IMR-90 (cell line): ENCODE measurements around the gene IKBIP. TPM values are rescaled to one million over a fixed set of nuclear protein-coding genes. Genes with fewer than 3 reads are reported as not detected.

Experiments
- ATAC-seq: fragments of 200-7000 bp; cut with Tn5 transposase; 2 replicates; pipeline ENCODE4 v1.9.1; 2020; ENCODE audit warnings: low read depth, mild to moderate bottlenecking, moderate library complexity
- BruUV-seq: library from RNA; stranded (reverse); fragments of 400-500 nt; replicated peaks from 2 replicates; lab custom pipeline; 2021; lab: Mats Ljungman, UMichigan
- CTCF ChIA-PET: fragments of 300-600 bp; formaldehyde crosslinking; extraction: SDS; loops from one replicate; lab custom pipeline; 2021; ENCODE audit warnings: antibody characterized with exemption; lab: Yijun Ruan, JAX
- POLR2A ChIA-PET: fragments of 300-600 bp; sonication (Branson Sonifier 250); formaldehyde crosslinking; loops from one replicate; lab custom pipeline; 2022; ENCODE audit warnings: antibody characterized with exemption; ENCODE audit not compliant: unreplicated experiment; lab: Charles Lee
- DNase-seq: peaks from one replicate; pipeline ENCODE4 v3.0.0; 2013
- H2AFZ ChIP-seq: replicated peaks from 2 replicates; pipeline ENCODE3; 2013; ENCODE audit warnings: low read length, mild to moderate bottlenecking; ENCODE audit not compliant: poor library complexity
- H2AK5ac ChIP-seq: 2 replicates; pipeline ENCODE4 v1.6.1; 2013; ENCODE audit warnings: low read depth, low read length, inconsistent platforms
- H2AK9ac ChIP-seq: replicated peaks from 2 replicates; pipeline ENCODE3; 2013; ENCODE audit warnings: mild to moderate bottlenecking, low read depth, low read length, moderate library complexity; ENCODE audit not compliant: poor library complexity
- H2BK120ac ChIP-seq: 2 replicates; pipeline ENCODE4 v1.6.1; 2013; ENCODE audit warnings: low read depth, low read length, inconsistent platforms
- H2BK15ac ChIP-seq: 3 replicates; pipeline ENCODE4 v1.6.1; 2013; ENCODE audit warnings: low read depth, low read length, inconsistent platforms
- H2BK20ac ChIP-seq: 2 replicates; pipeline ENCODE4 v1.6.1; 2013; ENCODE audit warnings: low read depth, mild to moderate bottlenecking, inconsistent platforms, low read length, moderate library complexity
- H2BK5ac ChIP-seq: 2 replicates; pipeline ENCODE4 v1.6.1; 2013; ENCODE audit warnings: mild to moderate bottlenecking, low read depth, low read length, inconsistent platforms; ENCODE audit not compliant: poor library complexity, severe bottlenecking
- H3K14ac ChIP-seq: replicated peaks from 2 replicates; pipeline ENCODE4 v1.6.1; 2013; ENCODE audit warnings: low read depth, low read length, inconsistent platforms
- H3K18ac ChIP-seq: 2 replicates; pipeline ENCODE4 v1.6.1; 2013; ENCODE audit warnings: low read depth, low read length, control low read depth
- H3K23ac ChIP-seq: 2 replicates; pipeline ENCODE4 v1.6.1; 2013; ENCODE audit warnings: low read depth, low read length, inconsistent platforms
- H3K27ac ChIP-seq: 2 replicates; pipeline ENCODE4 v1.5.1; 2013; ENCODE audit warnings: mild to moderate bottlenecking, control low read depth, low read length; ENCODE audit not compliant: insufficient read depth
- H3K27me3 ChIP-seq: 2 replicates; pipeline ENCODE4 v1.6.1; 2013; ENCODE audit warnings: low read length; ENCODE audit not compliant: control insufficient read depth, insufficient read depth
- H3K36me3 ChIP-seq: 2 replicates; pipeline ENCODE4 v1.6.1; 2013; ENCODE audit warnings: low read length, mixed read lengths; ENCODE audit not compliant: control insufficient read depth, insufficient read depth
- H3K4ac ChIP-seq: 2 replicates; pipeline ENCODE4 v1.6.1; 2013; ENCODE audit warnings: low read depth, low read length, inconsistent platforms
- H3K4me1 ChIP-seq: 2 replicates; pipeline ENCODE4 v1.6.1; 2013; ENCODE audit warnings: low read length, mixed read lengths; ENCODE audit not compliant: control insufficient read depth, insufficient read depth
- H3K4me2 ChIP-seq: 2 replicates; pipeline ENCODE4 v1.6.1; 2013; ENCODE audit warnings: low read depth, mild to moderate bottlenecking, control low read depth, low read length, moderate library complexity
- H3K4me3 ChIP-seq: 2 replicates; pipeline ENCODE4 v1.5.1; 2013; ENCODE audit warnings: low read depth, mild to moderate bottlenecking, control low read depth, low read length, moderate library complexity; ENCODE audit not compliant: insufficient read depth
- H3K56ac ChIP-seq: 2 replicates; pipeline ENCODE4 v1.6.1; 2013; ENCODE audit warnings: low read length, inconsistent platforms; ENCODE audit not compliant: insufficient read depth; ENCODE audit errors: extremely low read depth
- H3K79me1 ChIP-seq, 2 experiments: 2 replicates each; pipeline ENCODE4 v1.6.1; 2013; ENCODE audit warnings: low read length in 2 of 2, inconsistent platforms in 1 of 2, low read depth in 1 of 2
- H3K9ac ChIP-seq: 2 replicates; pipeline ENCODE4 v1.6.1; 2013; ENCODE audit warnings: low read depth, low read length, control low read depth
- H3K9me1 ChIP-seq: 2 replicates; pipeline ENCODE4 v1.6.1; 2013; ENCODE audit warnings: low read length, inconsistent platforms; ENCODE audit not compliant: insufficient read depth
- H3K9me3 ChIP-seq: 2 replicates; pipeline ENCODE4 v1.6.1; 2013; ENCODE audit warnings: low read length; ENCODE audit not compliant: control insufficient read depth, insufficient read depth
- H4K20me1 ChIP-seq: 2 replicates; pipeline ENCODE4 v1.6.1; 2013; ENCODE audit warnings: low read length, inconsistent platforms; ENCODE audit not compliant: insufficient read depth
- H4K5ac ChIP-seq: 2 replicates; pipeline ENCODE4 v1.6.1; 2013; ENCODE audit warnings: mild to moderate bottlenecking, low read depth, low read length, control low read depth
- H4K8ac ChIP-seq, 2 experiments: 2 replicates each; pipeline ENCODE4 v1.6.1; 2013; ENCODE audit warnings: low read depth in 2 of 2, low read length in 2 of 2, control low read depth in 1 of 2, inconsistent platforms in 1 of 2
- H4K91ac ChIP-seq: 2 replicates; pipeline ENCODE4 v1.6.1; 2013; ENCODE audit warnings: low read depth, low read length, inconsistent platforms; ENCODE audit not compliant: insufficient read depth
- BHLHE40 ChIP-seq: fragments of 150-350 bp; IDR thresholded peaks from 2 replicates; pipeline ENCODE4 v1.6.1; 2016; ENCODE audit warnings: mild to moderate bottlenecking, low read depth, low read length
- CHD1 ChIP-seq: IDR thresholded peaks from 2 replicates; pipeline ENCODE4 v1.6.1; 2012; ENCODE audit warnings: low read depth, low read length, improper control_type of control experiment
- RFX5 ChIP-seq: IDR thresholded peaks from 2 replicates; pipeline ENCODE4 v1.8.0; 2012; ENCODE audit warnings: low read depth, mild to moderate bottlenecking, low read length, moderate library complexity
- WGBS, 2 experiments: methylation state at CpG; one replicate each; pipeline versions ENCODE4 v1.1.5 to v1.1.7; 2013; ENCODE audit warnings: missing lambda C conversion rate in 2 of 2; ENCODE audit not compliant: insufficient read length in 1 of 2; ENCODE audit errors: extremely low coverage in 2 of 2; 5-methylcytosine and 5-hydroxymethylcytosine counted together
- dilution Hi-C: fragments of 300-500 bp; cut with HindIII; formaldehyde crosslinking; loops from one replicate; pipeline ENCODE4 v1.14.3; 2018; ENCODE audit warnings: low sequenced_read_pairs; ENCODE audit not compliant: unreplicated experiment
- in situ Hi-C: fragments of 300-500 bp; cut with MboI; formaldehyde crosslinking; loops from 3 replicates; pipeline ENCODE4 v1.14.3; 2019; ENCODE audit warnings: low sequenced_read_pairs, inconsistent platforms, mixed read lengths
- intact Hi-C: fragments of 100-400 bp; cut with micrococcal nuclease; formaldehyde crosslinking; loops from 2 replicates; pipeline ENCODE4 v1.10.0; 2022
- polyA plus RNA-seq, 3 experiments: library from polyadenylated mRNA; depleted of rRNA; stranded (reverse); fragments of >200 nt; gene quantifications; 2 replicates each; pipeline ENCODE4 v1.2.3, GENCODE V29; 2012; ENCODE audit warnings: low replicate concordance in 1 of 3
- total RNA-seq: library from RNA; depleted of rRNA; stranded (reverse); fragments of >200 nt; gene quantifications from 2 replicates; pipeline ENCODE4 v1.2.3, GENCODE V29; 2012

IKBIP gene
- total and polyA plus RNA-seq, 2 of the 4 experiments (the other 2 are of a cell fraction), result 37.1 to 52.7 TPM

- TF ChIP-seq CHD1 (0 out of 2 replicates have a peak, but pooled peaks have one; percentile 57), BHLHE40 (no peak), RFX5 (no peak)
- Histone ChIP-seq H4K5ac (peak overlapping the region; percentile 35), H3K27me3 (no peaks in the 10 kb centered on the region), H2BK15ac (no peak overlapping the region), H3K4me1 (peaks cover 5% of the 10 kb centered on the region), H2AK9ac (peak overlapping the region; percentile 98), H3K4ac (peak overlapping the region; percentile 86), H3K14ac (peak overlapping the region; percentile 91), H3K18ac (peak overlapping the region; percentile 29; the same call in 1 of the 2 replicates), H3K4me2 (peak overlapping the region; percentile 98), H2AFZ (peak overlapping the region; percentile 89), H4K8ac (peak overlapping the region; percentile 76 to 88), H3K9ac (peak overlapping the region; percentile 100), H4K91ac (peak overlapping the region; percentile 64), H2BK20ac (no peak overlapping the region), H3K4me3 (peak overlapping the region; percentile 96), H2BK5ac (peak overlapping the region; percentile 80), H3K9me3 (no peaks in the 10 kb centered on the region), H2AK5ac (peak overlapping the region; percentile 90), H3K79me1 (peaks cover 0 to 24% of the 10 kb centered on the region in 2 experiments; a peak in 3 of 4 replicates), H3K56ac (peak overlapping the region; percentile 79), H2BK120ac (no peak overlapping the region), H3K23ac (peak overlapping the region; percentile 98), H3K9me1 (peaks cover 8% of the 10 kb centered on the region), H3K36me3 (peaks cover 24% of the 10 kb centered on the region), H4K20me1 (peaks cover 45% of the 10 kb centered on the region), H3K27ac (peak overlapping the region; percentile 95)
- DNase-seq (no peak), ATAC-seq (peak; percentile 6)
- 1% methylated on average over 20 of the region's 35 CpGs; no CpG with 5 or more reads in 1 of the 2 experiments for WGBS, 2 experiments
- BruUV-seq, result no TSS peak
- dilution Hi-C loops, result no loop called here
- POLR2A ChIA-PET, result interaction anchor here (0.6 to 0.7 kb wide), 2 partner anchors 55 to 1532 kb away, joined by 3 read pairs; no protein-coding TSS in a partner anchor
- intact Hi-C loops, result loop anchor here (2.0 to 5.0 kb wide), 4 partner anchors 27 to 92 kb away; partner anchors contain the start of gene TMPO
- CTCF ChIA-PET, result interaction anchor here (0.6 to 4.0 kb wide), 3 partner anchors 25 to 60 kb away, joined by 3 to 14 read pairs (median 5); no protein-coding TSS in a partner anchor
- in situ Hi-C loops, result no loop called here
Measured at GRCh38 chr12:98594050-98594835, 50.3 kb downstream of the IKBIP start.
